ENCODE results near the gene KLHL36. TPM values are rescaled to one million over a fixed set of nuclear protein-coding genes. Genes with fewer than 3 reads are reported as not detected.
"Not testable (repeated sequence)": the region's sequence is repeated elsewhere in the genome, so short reads cannot be mapped to it uniquely, and the experiment has no call there.

KLHL36 gene
- total and polyA plus RNA-seq, 7 donors: 14.4 to 45.9 (median 40.0) TPM

DNA sequence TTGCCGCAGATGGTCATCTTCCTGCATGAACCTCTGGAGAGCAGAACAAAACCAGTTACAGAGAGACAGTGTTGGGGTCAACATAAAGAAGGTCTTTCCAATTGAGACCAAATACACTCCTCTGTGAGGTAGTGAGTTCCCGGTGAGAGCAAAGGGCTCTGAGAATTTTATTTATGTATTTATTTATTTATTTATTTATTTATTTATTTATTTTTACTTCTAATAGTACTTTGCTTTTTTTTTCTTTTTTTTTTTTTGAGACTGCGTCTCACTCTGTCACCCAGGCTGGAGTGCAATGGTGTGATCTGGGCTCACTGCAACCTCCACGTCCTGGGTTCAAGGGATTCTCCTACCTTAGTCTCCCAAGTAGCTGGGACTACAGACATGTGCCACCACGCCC lies 18.3 kb upstream of the KLHL36 start:
- TF ChIP-seq CTCF (IDR thresholded peaks at IDR 0.05) (no peak), POLR2AphosphoS5 (IDR thresholded peaks at IDR 0.05) (no peak), POLR2A (IDR thresholded peaks at IDR 0.05) (no peak), EP300 (IDR thresholded peaks at IDR 0.05) (no peak)
- intact Hi-C loops (cut with DNase I): no loop called here
- WGBS, 2 donors: 90 to 95% methylated on average over 5 of the region's 5 CpGs

GRCh38 chr16:84630446-84631152 lies 17.7 kb upstream of the KLHL36 start:
- no peak for TF ChIP-seq POLR2A (IDR thresholded peaks at IDR 0.05)
- Histone ChIP-seq H3K9me3 (no peaks in the 10 kb centered on the region), H3K36me3 (no peaks in the 10 kb centered on the region), H3K4me1 (no peaks in the 10 kb centered on the region), H3K27ac (no peak overlapping the region), H3K27me3 (no peaks in the 10 kb centered on the region), H3K4me3 (no peak overlapping the region)
- intact Hi-C loops (cut with DNase I): no loop called here
- DNase-seq: no peak
- WGBS, 2 donors: 85% methylated on average over 16 of the region's 16 CpGs

More for the DNA sequence above, 18.3 kb upstream of the KLHL36 start:
- H3K36me3 ChIP-seq: no peaks in the 10 kb centered on the region
- H3K4me3 ChIP-seq: no peak overlapping the region
- no peak overlapping the region for H3K27ac ChIP-seq
- H3K4me1 ChIP-seq: no peaks in the 10 kb centered on the region
- no peak for DNase-seq
- H3K9me3 ChIP-seq: no peaks in the 10 kb centered on the region
- no peaks in the 10 kb centered on the region for H3K27me3 ChIP-seq

- Histone ChIP-seq H3K27ac (no peak overlapping the region), H3K27me3 (no peaks in the 10 kb centered on the region), H3K36me3 (no peaks in the 10 kb centered on the region), H3K4me1 (no peaks in the 10 kb centered on the region), H3K9me3 (no peaks in the 10 kb centered on the region), H3K4me3 (no peak overlapping the region)
- 69 to 85% methylated on average over 4 of the region's 4 CpGs for WGBS, 2 donors
- DNase-seq: no peak
- intact Hi-C loops (cut with DNase I): no loop called here
- no peak for TF ChIP-seq POLR2AphosphoS5 (IDR thresholded peaks at IDR 0.05)
- no peak for TF ChIP-seq POLR2A (IDR thresholded peaks at IDR 0.05)
- TF ChIP-seq CTCF (IDR thresholded peaks at IDR 0.05): no peak
- no peak for TF ChIP-seq EP300 (IDR thresholded peaks at IDR 0.05)
Observed at GRCh38 chr16:84631153-84631466, 17.2 kb upstream of the KLHL36 start.

DNA sequence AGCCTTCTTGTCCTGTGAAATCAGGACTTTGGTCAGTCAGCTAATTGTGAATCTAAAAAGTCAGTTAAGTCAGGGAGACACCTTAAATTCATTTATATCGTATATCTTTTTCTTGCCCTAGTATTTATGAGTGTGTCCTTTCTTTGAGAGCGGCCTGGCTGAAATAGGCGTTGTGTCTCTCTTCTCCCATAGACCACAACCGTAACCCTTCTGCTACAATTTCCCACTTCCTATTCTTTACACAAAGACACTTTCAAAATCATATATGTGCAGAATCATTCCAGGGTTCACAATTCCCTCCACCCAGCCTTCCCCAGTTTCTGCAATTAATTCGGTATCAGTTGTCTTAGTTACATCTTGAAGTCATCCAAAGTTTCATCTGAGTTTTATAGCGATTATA lies 16.4 kb upstream of the KLHL36 start:
- Histone ChIP-seq H3K4me1 (no peaks in the 10 kb centered on the region), H3K27ac (no peak overlapping the region), H3K4me3 (no peak overlapping the region), H3K36me3 (no peaks in the 10 kb centered on the region), H3K9me3 (no peaks in the 10 kb centered on the region), H3K27me3 (no peaks in the 10 kb centered on the region)
- TF ChIP-seq EP300 (IDR thresholded peaks at IDR 0.05) (no peak), CTCF (IDR thresholded peaks at IDR 0.05) (no peak), POLR2AphosphoS5 (IDR thresholded peaks at IDR 0.05) (no peak), POLR2A (IDR thresholded peaks at IDR 0.05) (no peak)
- intact Hi-C loops (cut with DNase I): no loop called here
- DNase-seq: no peak
- WGBS, 2 donors: 77 to 85% methylated on average over 6 of the region's 6 CpGs

DNA sequence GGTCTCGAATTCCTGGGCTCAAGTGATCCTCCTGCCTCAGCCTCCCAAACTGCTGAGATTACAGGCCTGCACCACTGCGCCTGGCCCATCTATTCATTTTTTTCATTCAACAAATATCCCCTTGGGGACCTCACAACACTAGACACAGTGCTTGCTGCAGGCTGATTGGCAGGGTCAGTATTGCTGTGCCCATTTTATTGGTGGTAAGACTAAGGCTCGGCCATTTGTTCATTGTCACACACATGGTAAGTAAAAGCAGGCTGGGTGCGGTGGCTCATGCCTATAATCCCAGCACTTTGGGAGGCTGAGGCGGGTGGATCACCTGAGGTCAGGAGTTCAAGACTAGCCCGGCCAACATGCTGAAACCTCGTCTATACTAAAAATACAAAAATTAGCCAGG lies 15.4 kb upstream of the KLHL36 start:
- H3K9me3 ChIP-seq; DNase-seq; H3K36me3 ChIP-seq; H3K4me3 ChIP-seq; H3K4me1 ChIP-seq; H3K27me3 ChIP-seq; intact Hi-C loops (cut with DNase I); H3K27ac ChIP-seq: not testable (repeated sequence)
- WGBS, 2 donors: 92 to 93% methylated on average over 7 of the region's 7 CpGs

DNA sequence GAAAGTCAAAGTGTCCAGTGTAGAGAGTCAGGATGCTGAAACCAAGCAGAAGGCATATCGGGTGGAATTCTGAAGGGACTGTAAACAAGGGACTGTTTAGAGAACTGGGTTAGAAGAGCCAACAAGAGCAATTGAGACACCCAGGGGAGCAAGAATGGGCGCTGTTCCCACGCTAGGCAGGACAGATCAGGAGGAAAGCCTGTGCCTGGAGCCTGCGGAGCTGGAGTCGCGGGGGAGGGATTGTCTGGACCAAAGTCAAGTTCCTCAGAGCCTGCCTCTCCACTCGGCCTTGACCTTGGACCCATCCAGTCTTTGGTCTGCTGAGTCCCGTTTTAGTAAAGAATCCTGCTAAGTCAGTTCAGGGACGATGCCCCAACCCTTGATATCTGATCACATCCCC lies 14.7 kb upstream of the KLHL36 start:
- intact Hi-C loops (cut with DNase I): no loop called here
- peak; percentile 88 for DNase-seq

More for the DNA sequence above, 14.7 kb upstream of the KLHL36 start:
- Histone ChIP-seq H3K27ac (no peak overlapping the region), H3K4me3 (no peak overlapping the region), H3K4me1 (no peaks in the 10 kb centered on the region), H3K36me3 (no peaks in the 10 kb centered on the region), H3K27me3 (no peaks in the 10 kb centered on the region), H3K9me3 (no peaks in the 10 kb centered on the region)
- TF ChIP-seq CTCF (IDR thresholded peaks at IDR 0.05): no peak
- TF ChIP-seq EP300 (IDR thresholded peaks at IDR 0.05): no peak
- no peak for TF ChIP-seq POLR2AphosphoS5 (IDR thresholded peaks at IDR 0.05)
- TF ChIP-seq POLR2A (IDR thresholded peaks at IDR 0.05): no peak
- 55 to 66% methylated on average over 9 of the region's 9 CpGs for WGBS, 2 donors

All from sigmoid colon (tissue), 7 donors.